ENCODE results near the gene MED1.
"Not testable (repeated sequence)": the region's sequence is repeated elsewhere in the genome, so short reads cannot be mapped to it uniquely, and the experiment has no call there.

MED1 gene

DNA sequence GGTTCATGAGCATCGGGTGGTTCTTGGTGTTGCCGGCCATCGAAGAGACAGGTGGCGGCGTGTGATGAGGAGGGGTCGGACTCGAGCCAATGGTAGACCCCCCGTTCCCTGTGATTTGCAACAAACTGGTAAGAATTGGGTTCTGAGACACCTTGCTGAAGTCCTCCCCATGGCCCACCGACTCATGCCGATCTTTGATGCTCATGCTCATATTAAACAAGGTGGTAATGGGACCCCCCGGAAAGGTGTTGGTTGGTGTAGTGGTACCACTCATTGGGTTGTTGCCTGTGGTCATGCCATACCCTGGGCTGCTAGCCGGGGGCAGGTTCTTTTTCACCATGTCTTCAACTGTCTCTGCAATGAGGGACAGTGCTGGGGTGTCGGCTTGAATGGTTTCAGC, 40.8 kb downstream of the MED1 start:
- no peak for DNase-seq (ENCODE audit: low spot score)

DNA sequence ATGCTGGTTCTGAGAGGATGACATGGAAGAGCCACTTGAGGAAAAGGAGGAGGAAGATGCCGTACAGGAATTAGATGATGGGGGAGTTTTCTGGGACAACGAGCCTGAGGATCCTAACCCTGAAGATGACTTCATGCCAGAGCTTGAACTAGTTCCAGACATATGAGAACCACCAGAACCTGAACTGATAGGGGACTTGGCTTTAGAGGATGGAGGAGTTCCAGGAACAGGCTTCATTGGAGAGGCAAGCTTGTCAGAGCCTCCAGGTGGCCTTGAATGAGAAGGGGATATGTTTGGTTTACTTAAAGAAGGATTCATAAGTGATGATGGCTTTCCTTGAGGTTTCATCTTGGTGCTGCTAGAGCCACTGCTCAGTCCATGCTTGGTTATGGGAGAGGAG, 42.7 kb downstream of the MED1 start:
- DNase-seq (ENCODE audit: low spot score), result no peak

GRCh38 chr17:39406951-39407350, 44.1 kb downstream of the MED1 start:
- no peak for DNase-seq (ENCODE audit: low spot score)

DNA sequence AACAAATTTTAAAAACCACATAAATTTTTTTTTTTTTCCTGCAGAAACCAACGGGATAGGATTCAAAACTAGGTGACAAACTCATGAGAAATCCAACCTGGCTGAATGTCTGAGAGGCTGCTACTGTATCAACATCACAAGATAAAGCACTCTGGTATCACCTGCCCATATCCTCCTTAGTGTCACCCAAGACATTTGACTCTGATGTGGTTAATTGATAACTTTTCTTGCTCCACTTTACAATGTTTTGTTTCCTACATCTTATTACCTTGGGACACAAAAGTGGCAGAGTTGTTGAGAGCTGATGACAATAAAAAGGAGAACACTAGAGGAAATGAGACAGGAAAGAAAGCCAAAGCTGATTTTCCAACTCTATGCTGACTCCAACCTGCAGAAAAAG, 45.6 kb downstream of the MED1 start:
- no peak for DNase-seq (ENCODE audit: low spot score)

GRCh38 chr17:39404542-39405378, 46.3 kb downstream of the MED1 start:
- DNase-seq (ENCODE audit: low spot score), result peak; percentile 81

DNA sequence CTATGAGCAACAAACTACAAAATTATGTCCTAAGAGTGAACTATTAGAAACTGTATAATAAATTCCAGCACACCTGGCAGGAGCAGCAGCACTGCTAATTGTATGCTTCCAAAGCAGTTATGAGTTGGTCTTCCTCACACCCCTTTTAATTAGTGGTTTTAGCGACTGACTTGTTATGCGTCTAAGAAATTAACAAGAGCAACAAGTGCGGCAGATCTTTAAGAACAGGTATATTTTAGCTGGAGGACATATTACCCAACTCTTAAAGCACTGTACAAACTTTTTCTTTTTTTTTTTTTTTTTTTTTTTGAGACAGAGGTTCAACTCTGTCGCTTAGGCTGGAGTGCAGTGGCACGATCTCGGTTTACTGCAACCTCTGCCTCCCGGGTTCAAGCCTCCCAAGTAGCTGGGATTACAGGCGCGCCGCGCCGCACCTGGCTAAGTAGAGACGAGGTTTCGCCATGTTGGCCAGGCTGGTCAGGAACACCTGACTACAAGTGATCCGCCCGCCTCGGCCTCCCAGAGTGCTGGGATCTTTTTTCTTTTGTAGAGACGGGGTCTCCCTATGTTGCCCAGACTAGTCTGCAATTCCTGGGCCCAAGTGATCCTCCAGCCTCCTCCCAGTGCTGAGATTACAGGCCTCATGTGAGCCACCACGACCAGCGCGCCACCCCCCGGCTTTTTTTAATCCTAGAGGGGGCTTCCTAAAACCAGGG, 48.0 kb downstream of the MED1 start:
- no peak for DNase-seq (ENCODE audit: low spot score)

- DNase-seq (ENCODE audit: low spot score), result peak; percentile 96
Observed at GRCh38 chr17:39402244-39402889, 48.7 kb downstream of the MED1 start.

DNA sequence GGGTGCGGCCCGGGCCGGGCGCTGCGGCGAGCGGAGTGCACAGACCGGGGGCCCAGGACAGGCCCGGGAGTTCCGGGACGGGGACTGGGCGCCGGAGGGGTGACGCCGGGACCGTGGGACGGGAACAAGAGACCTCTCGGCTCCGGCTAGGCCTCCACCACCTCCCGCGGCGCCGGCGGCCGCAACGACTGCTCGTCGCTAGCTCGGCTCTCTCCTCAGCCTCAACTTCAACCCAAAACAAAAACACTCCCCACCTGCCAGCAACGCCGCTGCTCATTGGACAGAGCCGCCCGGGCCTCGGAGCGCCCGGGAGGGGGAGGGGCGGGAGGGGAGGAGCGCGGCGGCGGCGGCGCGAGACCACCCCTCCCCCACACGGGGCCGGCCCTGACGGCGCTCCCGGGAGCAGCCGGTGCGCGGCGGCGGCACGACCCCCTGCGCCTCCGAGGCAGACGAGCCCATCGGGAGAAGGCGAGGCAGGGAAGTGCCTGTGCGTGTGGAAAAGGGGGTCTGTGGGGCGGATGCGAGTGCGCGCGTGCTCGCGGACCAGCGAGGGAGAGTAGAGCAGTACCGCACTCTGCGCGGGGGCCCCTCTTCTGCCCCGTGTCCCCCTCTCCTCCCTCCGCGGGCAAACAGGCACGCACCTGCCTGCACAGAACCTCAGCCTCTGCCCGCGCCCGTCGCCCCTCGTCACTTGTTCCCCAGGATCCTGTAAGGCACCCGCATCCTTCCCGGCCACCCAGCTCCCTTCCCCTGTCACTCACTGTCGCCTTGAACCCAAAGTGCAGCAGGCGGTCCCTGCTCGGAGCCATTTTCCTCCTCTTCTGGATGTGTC, 49.4 kb downstream of the MED1 start, which contains the start of gene FBXL20:
TSS of gene FBXL20 (minus strand) at position 215 of the 832 bp plus-strand sequence. CDS start 224 bp downstream, outside the sequence.
- DNase-seq (ENCODE audit: low spot score), result peak; percentile 97

- peak; percentile 30 for DNase-seq (ENCODE audit: low spot score)
Observed at GRCh38 chr17:39400547-39401411, 50.3 kb downstream of the MED1 start.

DNA sequence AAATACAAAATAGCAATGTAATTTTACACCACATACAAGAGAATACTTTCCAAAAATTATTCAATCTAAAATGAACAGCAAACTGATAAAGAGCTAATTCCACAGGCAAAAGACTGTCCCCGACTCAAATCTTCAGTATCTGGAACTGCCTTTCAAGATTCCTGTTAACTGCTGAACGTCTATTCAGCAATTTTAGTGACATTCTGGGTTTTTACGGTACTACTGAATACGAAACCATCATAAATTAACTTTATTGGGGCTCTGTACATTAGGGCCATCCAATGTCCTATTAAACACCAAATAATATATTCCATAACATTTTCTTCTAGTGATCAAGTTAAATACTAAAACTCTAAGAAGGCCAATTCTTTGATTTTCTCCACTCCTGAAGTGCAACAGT, 51.3 kb downstream of the MED1 start:
- no peak for DNase-seq (ENCODE audit: low spot score)

DNA sequence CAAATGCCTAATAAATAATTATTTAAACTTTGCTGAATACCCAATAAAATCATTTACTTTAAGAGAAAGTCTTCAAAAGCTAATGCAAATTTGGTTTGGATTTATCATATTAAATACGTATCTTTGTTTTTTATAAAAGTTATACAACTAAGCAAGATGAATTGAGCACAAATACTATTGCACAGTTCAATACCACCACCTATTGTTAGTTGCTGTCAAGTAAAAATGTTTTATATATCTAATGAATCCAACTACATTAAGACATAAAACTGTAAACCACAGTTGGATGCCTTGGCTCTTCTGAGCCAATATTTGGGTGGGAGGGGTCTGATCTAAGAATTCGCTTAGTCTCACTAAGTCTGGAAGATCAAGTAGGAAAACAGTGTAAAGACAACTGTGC, 57.3 kb downstream of the MED1 start:
- peak; percentile 16 for DNase-seq (ENCODE audit: low spot score)

DNA sequence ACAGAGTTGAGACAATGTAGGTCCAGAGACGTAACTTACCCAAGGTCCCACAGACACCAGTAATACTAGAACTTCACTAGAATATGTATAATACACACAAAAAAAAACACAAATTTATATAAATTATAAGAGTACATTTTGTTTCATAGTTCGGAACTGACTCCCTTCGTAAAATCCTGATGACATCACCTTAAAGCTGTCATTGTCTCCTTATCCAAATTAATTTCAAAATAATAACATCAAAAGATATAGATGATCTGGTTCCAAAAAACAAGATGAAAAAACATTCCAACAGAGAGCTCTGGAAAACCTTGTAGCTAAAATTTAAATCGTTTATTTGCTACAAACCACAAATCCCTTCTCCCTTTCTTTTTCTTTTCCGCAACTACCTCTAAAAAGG, 59.6 kb downstream of the MED1 start:
- DNase-seq (ENCODE audit: low spot score), result no peak

DNA sequence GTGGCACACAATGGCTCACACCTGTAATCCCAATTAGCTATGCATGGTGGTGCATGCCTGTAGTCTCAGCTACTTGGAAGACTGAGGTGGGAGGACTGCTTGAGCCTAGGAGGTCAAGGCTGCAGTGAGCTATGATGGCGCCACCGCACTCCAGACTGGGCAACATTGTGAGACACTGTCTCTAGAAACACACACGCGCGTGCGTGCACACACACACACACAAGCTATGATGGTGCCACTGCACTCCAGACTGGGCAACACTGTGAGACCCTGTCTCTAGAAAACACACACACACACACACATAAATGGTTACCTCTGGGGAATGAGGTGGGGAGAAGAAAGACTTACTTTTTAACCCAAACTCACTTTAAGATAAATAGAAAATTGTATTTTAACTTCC, 66.0 kb downstream of the MED1 start:
- DNase-seq (ENCODE audit: low spot score), result no peak

GRCh38 chr17:39380144-39380543, 70.9 kb downstream of the MED1 start:
- DNase-seq (ENCODE audit: low spot score), result no peak

DNA sequence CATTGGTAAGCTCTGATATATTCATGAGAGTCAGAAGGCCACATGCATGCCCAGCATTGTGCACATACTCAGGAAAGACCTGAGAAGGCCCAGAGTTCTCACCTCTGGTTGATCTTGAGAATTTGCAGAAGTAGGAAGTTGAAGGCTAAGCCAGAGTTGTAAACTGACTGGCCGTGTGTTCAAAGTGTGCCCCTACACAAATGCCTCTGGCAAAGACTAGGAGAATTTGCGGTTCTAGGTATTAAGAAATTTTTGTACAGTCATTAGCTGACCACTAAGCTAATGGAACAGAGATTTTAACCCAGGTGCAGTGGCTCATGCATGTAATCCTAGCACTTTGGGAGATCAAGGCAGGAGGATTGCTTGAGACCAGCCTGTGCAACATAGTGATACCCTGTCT, 74.6 kb downstream of the MED1 start:
- no peak for DNase-seq (ENCODE audit: low spot score)

DNA sequence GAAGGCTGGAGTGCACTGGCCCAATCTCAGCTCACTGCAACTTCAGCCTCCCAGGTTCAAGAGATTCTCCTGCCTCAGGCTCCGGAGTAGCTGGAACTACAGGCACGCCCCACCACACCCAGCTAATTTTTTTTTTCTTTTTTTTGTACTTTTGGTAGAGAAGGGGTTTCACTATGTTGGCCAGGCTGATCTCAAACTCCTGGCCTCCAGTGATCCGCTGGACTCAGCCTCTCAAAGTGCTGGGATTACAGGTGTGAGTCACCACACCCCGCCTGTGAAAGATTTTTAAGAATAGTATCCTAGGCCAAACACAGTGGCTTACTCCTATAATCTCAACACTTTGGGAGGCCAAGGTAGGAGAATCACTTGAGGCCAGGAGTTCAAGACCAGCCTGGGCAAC, 83.3 kb downstream of the MED1 start:
- DNase-seq (ENCODE audit: low spot score), result not testable (repeated sequence)

GRCh38 chr17:39365872-39366271, 85.2 kb downstream of the MED1 start:
- DNase-seq (ENCODE audit: low spot score), result no peak

DNA sequence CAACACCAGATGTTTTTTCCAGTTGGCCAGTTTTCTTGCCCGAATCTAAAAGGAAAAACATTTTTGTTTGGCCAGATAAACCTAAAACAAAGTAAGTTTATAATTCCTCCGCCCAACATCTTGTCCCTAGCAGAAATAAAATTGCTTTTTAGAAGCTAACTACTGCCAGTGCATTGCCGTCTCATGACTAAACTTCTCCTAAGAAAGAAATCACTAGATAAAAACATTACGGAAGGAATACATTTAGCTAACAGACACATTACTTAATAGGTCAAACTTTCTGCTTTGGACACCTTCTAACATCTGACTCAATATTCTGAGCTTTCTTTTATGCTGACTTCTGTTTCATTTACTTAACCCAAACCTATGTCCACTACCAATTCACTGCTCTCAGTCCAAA, 85.8 kb downstream of the MED1 start:
- DNase-seq (ENCODE audit: low spot score), result peak; percentile 67

DNA sequence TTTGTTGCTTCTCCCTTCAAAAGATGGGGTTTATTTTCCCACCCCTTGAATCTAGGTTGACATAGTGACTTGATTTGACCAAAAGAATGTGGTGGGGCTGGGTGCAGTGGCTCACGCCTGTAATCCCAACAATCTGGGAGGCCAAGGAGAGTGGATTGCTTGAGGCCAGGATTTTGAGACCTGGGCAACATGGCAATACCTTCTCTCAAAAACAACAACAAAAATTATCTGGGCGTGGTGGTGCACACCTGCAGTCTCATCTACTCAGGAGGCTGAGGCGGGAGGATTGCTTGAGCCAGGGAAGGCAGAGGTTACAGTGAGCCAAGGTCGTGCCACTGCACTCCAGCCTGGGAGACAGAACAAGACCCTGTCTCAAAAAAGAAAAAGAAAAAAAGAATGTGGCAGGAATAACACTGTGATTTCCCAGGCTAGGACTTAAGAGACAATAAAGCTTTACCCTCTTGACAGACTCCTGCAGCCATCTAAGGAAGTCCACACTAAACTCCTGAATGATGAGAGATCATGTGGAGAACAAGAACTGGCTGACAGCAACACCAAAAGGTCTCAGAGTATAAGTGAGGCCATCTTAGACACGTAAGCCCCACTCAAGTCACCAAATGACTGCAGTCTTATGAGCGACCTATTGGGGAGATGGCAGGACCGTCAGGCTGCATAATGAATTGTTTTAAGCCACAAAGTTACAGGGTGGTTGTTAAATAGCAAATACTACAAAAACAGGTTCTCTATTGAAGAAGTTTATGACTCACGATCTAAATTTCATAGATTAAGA, 86.6 kb downstream of the MED1 start:
- peak; percentile 31 for DNase-seq (ENCODE audit: low spot score)

- no peak for DNase-seq (ENCODE audit: low spot score)
Observed at GRCh38 chr17:39361064-39361463, 90.0 kb downstream of the MED1 start.

Data from AG20443 (cell line).